ENCODE measurements around the gene ZNF770. TPM values are rescaled to one million over a fixed set of nuclear protein-coding genes. Genes with fewer than 3 reads are reported as not detected.

ZNF770 gene, protein sequence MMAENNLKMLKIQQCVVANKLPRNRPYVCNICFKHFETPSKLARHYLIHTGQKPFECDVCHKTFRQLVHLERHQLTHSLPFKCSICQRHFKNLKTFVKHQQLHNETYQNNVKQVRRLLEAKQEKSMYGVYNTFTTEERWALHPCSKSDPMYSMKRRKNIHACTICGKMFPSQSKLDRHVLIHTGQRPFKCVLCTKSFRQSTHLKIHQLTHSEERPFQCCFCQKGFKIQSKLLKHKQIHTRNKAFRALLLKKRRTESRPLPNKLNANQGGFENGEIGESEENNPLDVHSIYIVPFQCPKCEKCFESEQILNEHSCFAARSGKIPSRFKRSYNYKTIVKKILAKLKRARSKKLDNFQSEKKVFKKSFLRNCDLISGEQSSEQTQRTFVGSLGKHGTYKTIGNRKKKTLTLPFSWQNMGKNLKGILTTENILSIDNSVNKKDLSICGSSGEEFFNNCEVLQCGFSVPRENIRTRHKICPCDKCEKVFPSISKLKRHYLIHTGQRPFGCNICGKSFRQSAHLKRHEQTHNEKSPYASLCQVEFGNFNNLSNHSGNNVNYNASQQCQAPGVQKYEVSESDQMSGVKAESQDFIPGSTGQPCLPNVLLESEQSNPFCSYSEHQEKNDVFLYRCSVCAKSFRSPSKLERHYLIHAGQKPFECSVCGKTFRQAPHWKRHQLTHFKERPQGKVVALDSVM
- polyA plus RNA-seq (2012; ENCODE audit: insufficient read length, low read depth), result 9.1 TPM

DNA sequence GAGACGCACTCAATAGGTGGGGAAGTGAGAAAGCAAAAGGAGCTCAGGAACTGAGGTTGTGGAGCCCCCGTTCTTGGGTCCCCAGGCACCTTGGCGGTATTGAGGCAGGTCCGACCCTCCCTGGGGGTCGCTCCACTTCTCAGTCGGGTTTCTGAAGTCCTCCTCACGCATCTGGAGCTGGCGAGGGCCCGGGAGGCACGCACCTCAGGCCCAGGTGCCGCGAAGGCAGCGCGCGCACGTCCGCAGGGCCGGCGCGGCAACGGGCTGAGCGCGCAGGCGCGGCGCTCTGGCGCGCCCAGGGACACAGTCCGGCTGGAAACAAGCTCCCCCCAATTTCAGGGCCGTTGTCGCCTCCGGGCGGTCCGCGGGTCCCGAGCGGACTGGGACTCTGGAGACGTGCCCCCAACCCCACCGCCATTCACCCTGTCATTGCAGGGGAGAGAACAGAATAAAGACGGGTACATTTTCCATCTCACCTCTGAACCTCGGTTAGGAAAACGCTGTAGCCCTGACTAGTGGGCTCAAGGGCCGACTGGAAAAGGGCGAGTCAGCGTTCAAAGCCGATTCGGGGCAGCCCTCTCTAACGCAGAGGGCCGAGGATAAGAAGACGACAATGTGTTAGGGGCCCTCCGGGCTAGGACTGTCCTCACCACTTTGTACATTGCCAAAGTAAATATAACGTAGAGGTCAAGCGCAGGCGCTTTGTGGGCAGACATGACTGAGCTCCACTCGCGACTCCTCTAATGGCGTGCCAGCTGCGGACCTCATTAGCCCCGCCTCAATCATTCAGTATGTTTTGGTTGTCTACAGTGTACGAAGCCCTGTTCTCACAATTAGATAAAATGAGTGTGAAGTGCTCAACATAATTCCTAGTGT lies at the start of gene ZNF770:
Gene ZNF770 (minus strand): TSS at position 261 of the 876 bp plus-strand sequence. CDS start 4,853 bp downstream, outside the sequence.
- TF ChIP-seq FOXP2 (optimal IDR thresholded peaks at IDR 0.05; ENCODE audit: borderline replicate concordance, extremely low read depth, extremely low read length, insufficient read depth), result peak; percentile 93
- TF ChIP-seq POLR2AphosphoS5 (IDR thresholded peaks at IDR 0.05; ENCODE audit: low read depth, low read length), result peak; percentile 86
- no peak for TF ChIP-seq SIN3A (IDR thresholded peaks at IDR 0.05; ENCODE audit: borderline replicate concordance, insufficient read depth, low read length)
- peak; percentile 98 for TF ChIP-seq TAF1 (IDR thresholded peaks at IDR 0.05; ENCODE audit: borderline replicate concordance, insufficient read depth, low read length)
- TF ChIP-seq REST (IDR thresholded peaks at IDR 0.05; ENCODE audit: insufficient read depth in 1 of 2, low read depth in 2 of 2, low read length in 2 of 2), result peak in 1 of 2 experiments; percentile 72; a peak in 2 of 4 replicates

- TF ChIP-seq FOXP2 (optimal IDR thresholded peaks at IDR 0.05; ENCODE audit: borderline replicate concordance, extremely low read depth, extremely low read length, insufficient read depth) (no peak), REST (IDR thresholded peaks at IDR 0.05; ENCODE audit: insufficient read depth in 1 of 2, low read depth in 2 of 2, low read length in 2 of 2) (no peak), POLR2AphosphoS5 (IDR thresholded peaks at IDR 0.05; ENCODE audit: low read depth, low read length) (no peak), TAF1 (IDR thresholded peaks at IDR 0.05; ENCODE audit: borderline replicate concordance, insufficient read depth, low read length) (no peak), SIN3A (IDR thresholded peaks at IDR 0.05; ENCODE audit: borderline replicate concordance, insufficient read depth, low read length) (no peak)
Measured at GRCh38 chr15:35028235-35028984, 40.3 kb upstream of the ZNF770 start.

- TF ChIP-seq SIN3A (IDR thresholded peaks at IDR 0.05; ENCODE audit: borderline replicate concordance, insufficient read depth, low read length) (no peak), TAF1 (IDR thresholded peaks at IDR 0.05; ENCODE audit: borderline replicate concordance, insufficient read depth, low read length) (no peak), FOXP2 (optimal IDR thresholded peaks at IDR 0.05; ENCODE audit: borderline replicate concordance, extremely low read depth, extremely low read length, insufficient read depth) (no peak), REST (IDR thresholded peaks at IDR 0.05; ENCODE audit: insufficient read depth in 1 of 2, low read depth in 2 of 2, low read length in 2 of 2) (no peak), POLR2AphosphoS5 (IDR thresholded peaks at IDR 0.05; ENCODE audit: low read depth, low read length) (no peak)
Measured at GRCh38 chr15:35023804-35024203, 35.7 kb upstream of the ZNF770 start.

DNA sequence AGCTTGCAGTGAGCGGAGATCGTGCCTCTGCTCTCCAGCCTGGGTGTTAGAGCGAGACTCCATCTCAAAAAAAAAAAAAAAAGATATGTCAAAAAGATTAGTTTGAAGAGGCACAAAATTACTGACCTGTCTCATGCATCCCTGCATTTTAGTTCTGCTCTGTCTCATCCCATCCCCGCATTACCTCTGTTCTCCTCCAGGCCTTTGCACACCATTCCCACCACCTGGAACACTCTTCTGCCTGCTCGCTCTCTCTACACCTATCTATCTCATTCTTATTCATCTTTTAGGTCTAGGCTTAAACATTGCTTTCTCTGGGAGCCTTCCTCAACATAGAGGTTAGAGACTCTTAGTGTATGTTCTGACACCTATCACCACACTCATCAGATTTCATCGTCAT lies 32.9 kb upstream of the ZNF770 start:
- no peak for TF ChIP-seq REST (IDR thresholded peaks at IDR 0.05; ENCODE audit: insufficient read depth in 1 of 2, low read depth in 2 of 2, low read length in 2 of 2)
- TF ChIP-seq TAF1 (IDR thresholded peaks at IDR 0.05; ENCODE audit: borderline replicate concordance, insufficient read depth, low read length), result no peak
- TF ChIP-seq SIN3A (IDR thresholded peaks at IDR 0.05; ENCODE audit: borderline replicate concordance, insufficient read depth, low read length), result no peak
- no peak for TF ChIP-seq FOXP2 (optimal IDR thresholded peaks at IDR 0.05; ENCODE audit: borderline replicate concordance, extremely low read depth, extremely low read length, insufficient read depth)
- no peak for TF ChIP-seq POLR2AphosphoS5 (IDR thresholded peaks at IDR 0.05; ENCODE audit: low read depth, low read length)
